Thyroid gland (tissue), 4 donors: ENCODE results near the gene RASSF4. TPM values are rescaled to one million over a fixed set of nuclear protein-coding genes. Genes with fewer than 3 reads are reported as not detected.

ENCODE experiments used
- DNase-seq, 2 donors: peaks; one replicate each; pipeline ENCODE4 v3.0.0-alpha.2; 2019
- H3K27ac ChIP-seq, 3 donors: fragments of 200-600 bp; sonication (generic); 1 replicate in 2 of 3; 2 replicates in 1 of 3; pipeline ENCODE4 v1.5.1; 2016 to 2019; ENCODE audit warnings: mild to moderate bottlenecking in 1 of 3, moderate library complexity in 1 of 3
- H3K27me3 ChIP-seq: fragments of 200-600 bp; sonication (generic); one replicate; pipeline ENCODE4 v1.5.1; 2019
- H3K36me3 ChIP-seq, 2 donors: fragments of 200-600 bp; sonication (generic); one replicate each; pipeline ENCODE4 v1.5.1; 2016 to 2019
- H3K4me1 ChIP-seq, 2 donors: fragments of 200-600 bp; sonication (generic); one replicate each; pipeline ENCODE4 v1.5.1; 2017 to 2019
- H3K4me3 ChIP-seq, 3 donors: fragments of 200-600 bp; sonication (generic); replicated peaks in 1 of 3; 1 replicate in 2 of 3; 2 replicates in 1 of 3; pipeline ENCODE4 v1.5.1; 2016; ENCODE audit warnings: mild to moderate bottlenecking in 1 of 3
- H3K9me3 ChIP-seq: fragments of 200-600 bp; sonication (generic); one replicate; pipeline ENCODE4 v1.5.1; 2017
- POLR2A ChIP-seq, 2 donors: fragments of 450-650 bp; IDR thresholded peaks; one replicate each; pipeline ENCODE4 v1.6.1; 2017; ENCODE audit warnings: antibody characterized with exemption in 2 of 2, mild to moderate bottlenecking in 2 of 2, moderate library complexity in 1 of 2
- WGBS, 2 donors: methylation state at CpG; one replicate each; pipeline ENCODE4 v1.1.5; 2017; 5-methylcytosine and 5-hydroxymethylcytosine counted together
- intact Hi-C: fragments of 100-400 bp; cut with DNase I; formaldehyde crosslinking; loops from one replicate; pipeline ENCODE4 v1.15.1; 2023
- total RNA-seq, 4 donors: library from RNA; depleted of rRNA; stranded (reverse); fragments of >200 nt; gene quantifications; one replicate each; pipeline ENCODE4 v1.2.3, GENCODE V29; 2016
- TF ChIP-seq, protein P1 (sequence below), 6 experiments: fragments of 200-600 bp in 3 of 6; fragments of 450-650 bp in 3 of 6; sonication (generic) in 3 of 6; IDR thresholded peaks; one replicate each; pipeline ENCODE4 v1.5.1; 2016 to 2019; ENCODE audit warnings: antibody characterized with exemption in 6 of 6, mild to moderate bottlenecking in 2 of 6, inconsistent platforms in 1 of 6, moderate library complexity in 1 of 6

Gene RASSF4
- total RNA-seq, 4 donors from 2014 or later: 175 to 226 (median 203) TPM

DNA sequence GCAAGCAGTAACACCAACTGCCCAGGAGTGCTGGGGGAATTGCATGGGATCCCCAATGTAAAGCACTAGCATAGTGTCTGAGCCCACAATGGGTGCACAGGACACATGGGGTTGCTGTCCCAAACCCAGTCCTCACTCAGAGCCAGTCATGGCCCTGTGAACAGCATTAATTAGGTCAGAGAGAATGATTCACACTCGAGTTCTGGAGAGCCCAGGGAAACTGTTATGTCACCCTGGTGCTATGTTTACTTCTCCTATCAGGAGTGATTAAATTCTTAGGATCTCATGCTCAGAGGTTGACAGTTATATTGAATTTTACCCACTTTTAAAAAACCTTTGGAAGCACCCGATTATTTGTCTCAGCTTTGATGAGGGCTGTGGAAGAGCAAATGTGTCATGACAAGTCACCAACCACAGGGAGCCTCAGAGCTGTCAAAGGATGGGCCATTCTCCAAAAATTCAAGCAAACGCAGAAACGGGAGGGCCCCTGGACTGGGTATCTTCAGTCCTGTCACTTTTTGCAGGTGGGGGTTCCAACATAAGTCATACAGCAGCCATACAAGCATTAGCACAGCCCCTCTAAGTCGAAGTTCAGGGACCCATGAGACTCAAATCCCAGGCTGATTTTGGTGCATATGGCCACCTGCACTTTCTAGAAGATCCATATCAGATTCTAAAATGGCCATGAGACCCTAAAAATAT, 1.3 kb upstream of the RASSF4 start:
- Histone ChIP-seq H3K36me3 (no peaks in the 10 kb centered on the region), H3K27ac (peak overlapping the region; percentile 89 to 96 (median 89)), H3K27me3 (no peaks in the 10 kb centered on the region), H3K4me3 (peak overlapping the region; percentile 21 to 90 (median 46)), H3K9me3 (no peaks in the 10 kb centered on the region), H3K4me1 (peaks cover 37 to 41% of the 10 kb centered on the region in 2 donors)
- intact Hi-C loops: no loop called here
- 35 to 43% methylated on average over 5 of the region's 5 CpGs for WGBS, 2 donors
- TF ChIP-seq, protein P1, sequence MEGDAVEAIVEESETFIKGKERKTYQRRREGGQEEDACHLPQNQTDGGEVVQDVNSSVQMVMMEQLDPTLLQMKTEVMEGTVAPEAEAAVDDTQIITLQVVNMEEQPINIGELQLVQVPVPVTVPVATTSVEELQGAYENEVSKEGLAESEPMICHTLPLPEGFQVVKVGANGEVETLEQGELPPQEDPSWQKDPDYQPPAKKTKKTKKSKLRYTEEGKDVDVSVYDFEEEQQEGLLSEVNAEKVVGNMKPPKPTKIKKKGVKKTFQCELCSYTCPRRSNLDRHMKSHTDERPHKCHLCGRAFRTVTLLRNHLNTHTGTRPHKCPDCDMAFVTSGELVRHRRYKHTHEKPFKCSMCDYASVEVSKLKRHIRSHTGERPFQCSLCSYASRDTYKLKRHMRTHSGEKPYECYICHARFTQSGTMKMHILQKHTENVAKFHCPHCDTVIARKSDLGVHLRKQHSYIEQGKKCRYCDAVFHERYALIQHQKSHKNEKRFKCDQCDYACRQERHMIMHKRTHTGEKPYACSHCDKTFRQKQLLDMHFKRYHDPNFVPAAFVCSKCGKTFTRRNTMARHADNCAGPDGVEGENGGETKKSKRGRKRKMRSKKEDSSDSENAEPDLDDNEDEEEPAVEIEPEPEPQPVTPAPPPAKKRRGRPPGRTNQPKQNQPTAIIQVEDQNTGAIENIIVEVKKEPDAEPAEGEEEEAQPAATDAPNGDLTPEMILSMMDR (IDR thresholded peaks at IDR 0.05): no peak
- no peak for TF ChIP-seq POLR2A (IDR thresholded peaks at IDR 0.05)
- DNase-seq: no peak

GRCh38 chr10:44958898-44959246, 730 bp upstream of the RASSF4 start:
- Histone ChIP-seq H3K4me3 (peak overlapping the region; percentile 21 to 90 (median 46)), H3K36me3 (no peaks in the 10 kb centered on the region), H3K9me3 (no peaks in the 10 kb centered on the region), H3K4me1 (peaks cover 42 to 46% of the 10 kb centered on the region in 2 donors), H3K27me3 (no peaks in the 10 kb centered on the region), H3K27ac (peak overlapping the region; percentile 89 to 96 (median 89))
- TF ChIP-seq, protein P1 (IDR thresholded peaks at IDR 0.05): no peak
- TF ChIP-seq POLR2A (IDR thresholded peaks at IDR 0.05): no peak
- no peak for DNase-seq
- 6 to 10% methylated on average over 6 of the region's 6 CpGs for WGBS, 2 donors
- intact Hi-C loops: no loop called here

- H3K9me3 ChIP-seq: no peaks in the 10 kb centered on the region
- WGBS, 2 donors: 12 to 14% methylated on average over 8 of the region's 8 CpGs
- intact Hi-C loops: no loop called here
- H3K27me3 ChIP-seq: no peaks in the 10 kb centered on the region
- no peak for DNase-seq
- TF ChIP-seq, protein P1 (IDR thresholded peaks at IDR 0.05): no peak
- TF ChIP-seq POLR2A (IDR thresholded peaks at IDR 0.05): no peak
- no peaks in the 10 kb centered on the region for H3K36me3 ChIP-seq
- H3K4me1 ChIP-seq: peaks cover 54 to 55% of the 10 kb centered on the region in 2 donors
- peak overlapping the region; percentile 23 to 76 (median 46) for H3K4me3 ChIP-seq
- H3K27ac ChIP-seq: peak overlapping the region; percentile 91 to 97 (median 96)
Observed at GRCh38 chr10:44960088-44960460, 472 bp downstream of the RASSF4 start.

- Histone ChIP-seq H3K27ac (peak overlapping the region; percentile 91 to 97 (median 96)), H3K36me3 (no peaks in the 10 kb centered on the region), H3K9me3 (no peaks in the 10 kb centered on the region), H3K27me3 (no peaks in the 10 kb centered on the region), H3K4me3 (peak overlapping the region in 2 of 3 donors; percentile 46 to 76), H3K4me1 (peaks cover 60 to 61% of the 10 kb centered on the region in 2 donors)
- DNase-seq: peak; percentile 44 to 60
- TF ChIP-seq, protein P1 (IDR thresholded peaks at IDR 0.05): no peak
- peak in 1 of 2 donors; percentile 29 for TF ChIP-seq POLR2A (IDR thresholded peaks at IDR 0.05)
- WGBS, 2 donors: 30 to 34% methylated on average over 7 of the region's 7 CpGs
- intact Hi-C loops: no loop called here
Observed at GRCh38 chr10:44960482-44961229, 1.1 kb downstream of the RASSF4 start.

GRCh38 chr10:44961230-44961571, 1.6 kb downstream of the RASSF4 start:
- DNase-seq: no peak
- intact Hi-C loops: no loop called here
- WGBS, 2 donors: 18 to 48% methylated on average over 3 to 4 of the region's 4 CpGs
- peaks cover 65 to 67% of the 10 kb centered on the region in 2 donors for H3K4me1 ChIP-seq
- H3K4me3 ChIP-seq: peak overlapping the region in 2 of 3 donors; percentile 46 to 76
- H3K27me3 ChIP-seq: no peaks in the 10 kb centered on the region
- TF ChIP-seq, protein P1 (IDR thresholded peaks at IDR 0.05): no peak
- TF ChIP-seq POLR2A (IDR thresholded peaks at IDR 0.05): no peak
- no peaks in the 10 kb centered on the region for H3K36me3 ChIP-seq
- no peaks in the 10 kb centered on the region for H3K9me3 ChIP-seq
- peak overlapping the region; percentile 91 to 97 (median 96) for H3K27ac ChIP-seq
